ENCODE measurements around the gene CKB.

- TF ChIP-seq CTCF (IDR thresholded peaks at IDR 0.05) = no peak
- no peak for TF ChIP-seq POLR2A (IDR thresholded peaks at IDR 0.05)
Measured at GRCh38 chr14:103483600-103483999, 39.0 kb downstream of the CKB start.
